ENCODE results near the gene NT5C2.
"Not testable (repeated sequence)": the region's sequence is repeated elsewhere in the genome, so short reads cannot be mapped to it uniquely, and the experiment has no call there.

The NT5C2 gene

GRCh38 chr10:103193107-103193819, at the start of gene NT5C2:
Gene NT5C2, minus strand, starts transcription at chr10:103193272. Its CDS starts 18,314 bp downstream, at chr10:103174958.
- peak; percentile 64 to 74 for DNase-seq (ENCODE audit: low read depth in 2 of 2)

- no peak for DNase-seq (ENCODE audit: low read depth in 2 of 2)
Measured at GRCh38 chr10:103241262-103242011, 48.4 kb upstream of the NT5C2 start.

- DNase-seq (ENCODE audit: low read depth in 2 of 2) = no peak
Measured at GRCh38 chr10:103238506-103239252, 45.6 kb upstream of the NT5C2 start.

GRCh38 chr10:103235775-103236174, 42.7 kb upstream of the NT5C2 start:
- no peak for DNase-seq (ENCODE audit: low read depth in 2 of 2)

GRCh38 chr10:103232772-103233488, 39.9 kb upstream of the NT5C2 start:
- no peak for DNase-seq (ENCODE audit: low read depth in 2 of 2)

GRCh38 chr10:103232131-103232673, 39.1 kb upstream of the NT5C2 start:
- no peak for DNase-seq (ENCODE audit: low read depth in 2 of 2)

- DNase-seq (ENCODE audit: low read depth in 2 of 2) = no peak
Measured at GRCh38 chr10:103231047-103231551, 38.0 kb upstream of the NT5C2 start.

- DNase-seq (ENCODE audit: low read depth in 2 of 2) = no peak
Measured at GRCh38 chr10:103227416-103227815, 34.3 kb upstream of the NT5C2 start.

GRCh38 chr10:103225939-103226338, 32.9 kb upstream of the NT5C2 start:
- no peak for DNase-seq (ENCODE audit: low read depth in 2 of 2)

GRCh38 chr10:103224721-103225120, 31.6 kb upstream of the NT5C2 start:
- DNase-seq (ENCODE audit: low read depth in 2 of 2) = not testable (repeated sequence)

- no peak for DNase-seq (ENCODE audit: low read depth in 2 of 2)
Measured at GRCh38 chr10:103224133-103224532, 31.1 kb upstream of the NT5C2 start.

- not testable (repeated sequence) for DNase-seq (ENCODE audit: low read depth in 2 of 2)
Measured at GRCh38 chr10:103216362-103216761, 23.3 kb upstream of the NT5C2 start.

- no peak for DNase-seq (ENCODE audit: low read depth in 2 of 2)
Measured at GRCh38 chr10:103215601-103216000, 22.5 kb upstream of the NT5C2 start.

GRCh38 chr10:103210262-103210661, 17.2 kb upstream of the NT5C2 start:
- DNase-seq (ENCODE audit: low read depth in 2 of 2) = not testable (repeated sequence)

GRCh38 chr10:103207643-103208042, 14.6 kb upstream of the NT5C2 start:
- not testable (repeated sequence) for DNase-seq (ENCODE audit: low read depth in 2 of 2)

GRCh38 chr10:103207141-103207540, 14.1 kb upstream of the NT5C2 start:
- DNase-seq (ENCODE audit: low read depth in 2 of 2) = no peak

- not testable (repeated sequence) for DNase-seq (ENCODE audit: low read depth in 2 of 2)
Measured at GRCh38 chr10:103206715-103207114, 13.6 kb upstream of the NT5C2 start.

- not testable (repeated sequence) for DNase-seq (ENCODE audit: low read depth in 2 of 2)
Measured at GRCh38 chr10:103205401-103205800, 12.3 kb upstream of the NT5C2 start.

GRCh38 chr10:103204353-103205255, 11.5 kb upstream of the NT5C2 start:
- DNase-seq (ENCODE audit: low read depth in 2 of 2) = no peak

- DNase-seq (ENCODE audit: low read depth in 2 of 2) = no peak
Measured at GRCh38 chr10:103203466-103203865, 10.4 kb upstream of the NT5C2 start.
